Activated gamma-delta T cell treated with anti-CD3 and anti-CD28 coated beads, Interleukin-2, amount 50 U/mL, for 16 hours (primary cell): ENCODE measurements around the gene EGFL8.
"Not testable (repeated sequence)": the region's sequence is repeated elsewhere in the genome, so short reads cannot be mapped to it uniquely, and the experiment has no call there.

ENCODE experiments used
- DNase-seq: peaks from one replicate; pipeline ENCODE4 v3.0.0-alpha.2; 2020; ENCODE audit warnings: low read depth

EGFL8 gene

GRCh38 chr6:32196682-32197616 lies 32.6 kb downstream of the EGFL8 start:
- DNase-seq: no peak

GRCh38 chr6:32198345-32198696 lies 33.9 kb downstream of the EGFL8 start:
- no peak for DNase-seq

- DNase-seq: no peak
Observed at GRCh38 chr6:32198866-32199265, 34.5 kb downstream of the EGFL8 start.

- no peak for DNase-seq
Observed at GRCh38 chr6:32200711-32201475, 36.5 kb downstream of the EGFL8 start.

- DNase-seq: no peak
Observed at GRCh38 chr6:32202186-32202585, 37.8 kb downstream of the EGFL8 start.

GRCh38 chr6:32203426-32204267 lies 39.3 kb downstream of the EGFL8 start:
- DNase-seq: no peak

- no peak for DNase-seq
Observed at GRCh38 chr6:32204268-32204715, 39.9 kb downstream of the EGFL8 start.

- DNase-seq: no peak
Observed at GRCh38 chr6:32208996-32209395, 44.6 kb downstream of the EGFL8 start.

GRCh38 chr6:32210191-32210601 lies 45.8 kb downstream of the EGFL8 start:
- DNase-seq: no peak

- not testable (repeated sequence) for DNase-seq
Observed at GRCh38 chr6:32211432-32211831, 47.0 kb downstream of the EGFL8 start.

- no peak for DNase-seq
Observed at GRCh38 chr6:32212076-32212760, 47.8 kb downstream of the EGFL8 start.

GRCh38 chr6:32213649-32214048 lies 49.3 kb downstream of the EGFL8 start:
- DNase-seq: no peak

- DNase-seq: no peak
Observed at GRCh38 chr6:32214126-32214525, 49.7 kb downstream of the EGFL8 start.

GRCh38 chr6:32215617-32216016 lies 51.2 kb downstream of the EGFL8 start:
- no peak for DNase-seq

- DNase-seq: no peak
Observed at GRCh38 chr6:32216285-32216684, 51.9 kb downstream of the EGFL8 start.

- DNase-seq: no peak
Observed at GRCh38 chr6:32216998-32217397, 52.6 kb downstream of the EGFL8 start.
